LoVo (cell line): ENCODE results near the gene FAM221B.
A peak's percentile ranks its signal among the peaks of the same experiment; 100 is the strongest.

ENCODE experiments used
- DNase-seq: peaks from one replicate; pipeline ENCODE4 v3.0.0-alpha.2; 2016; ENCODE audit warnings: low spot score

The FAM221B gene

DNA sequence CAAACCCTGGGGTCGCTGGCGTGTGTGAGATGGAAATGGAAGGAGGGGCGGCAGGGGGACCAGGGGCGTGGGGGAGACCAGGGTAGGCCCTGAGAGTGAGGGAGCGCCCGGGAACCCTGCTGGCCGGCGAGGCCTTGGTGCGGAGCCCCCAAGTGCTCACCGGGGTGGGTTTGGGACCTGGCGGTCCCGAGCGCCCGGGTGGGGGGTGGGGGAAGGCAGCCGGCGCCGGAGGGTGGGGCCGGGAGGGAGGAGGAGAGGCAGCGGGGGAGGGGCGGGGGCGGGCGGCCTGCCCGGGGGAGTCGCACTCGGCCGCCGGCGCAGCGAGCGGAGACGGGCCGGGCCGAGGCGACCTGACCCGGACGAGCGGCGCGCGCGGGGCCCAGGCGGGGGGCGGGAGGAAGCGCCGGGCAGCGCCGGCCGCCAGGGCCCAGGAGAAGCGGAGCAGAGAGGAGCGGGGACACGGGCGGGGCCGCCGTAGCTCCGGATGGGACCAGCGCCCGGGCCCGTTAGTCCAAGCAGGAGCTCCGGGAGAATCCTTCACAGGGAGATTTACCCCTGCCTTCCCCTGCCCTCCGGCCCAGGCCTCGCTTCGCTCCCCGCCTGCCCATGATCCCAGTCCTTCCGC, 37.1 kb downstream of the FAM221B start, which contains the start of gene NPR2:
TSS of gene NPR2 (plus strand) at position 295 of the 625 bp plus-strand sequence. CDS start 818 bp downstream, outside the sequence.
- DNase-seq: no peak

GRCh38 chr9:35790385-35791296, 37.9 kb downstream of the FAM221B start:
- peak; percentile 58 for DNase-seq

- no peak for DNase-seq
These were observed 38.5 kb downstream of the FAM221B start for GRCh38 chr9:35790025-35790384.

DNA sequence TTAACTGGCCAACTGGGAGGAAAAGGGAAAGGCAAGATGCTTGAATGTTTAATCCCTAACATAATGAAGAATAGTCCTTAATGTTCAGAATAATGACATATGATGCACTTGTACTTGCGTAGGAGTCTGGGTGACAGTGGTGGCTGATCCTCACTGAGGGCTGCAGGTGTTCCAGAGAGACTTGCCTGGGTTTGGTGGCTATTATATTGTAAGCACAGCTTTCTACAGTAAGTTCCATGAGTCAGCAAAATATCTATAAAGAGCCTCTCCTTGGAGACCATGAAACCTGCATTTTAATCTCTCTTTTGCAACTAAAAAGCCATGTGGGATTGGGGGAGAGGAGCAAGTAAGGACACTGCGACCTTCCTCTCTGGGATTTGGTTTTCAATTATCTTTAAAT, 39.0 kb downstream of the FAM221B start:
- no peak for DNase-seq

DNA sequence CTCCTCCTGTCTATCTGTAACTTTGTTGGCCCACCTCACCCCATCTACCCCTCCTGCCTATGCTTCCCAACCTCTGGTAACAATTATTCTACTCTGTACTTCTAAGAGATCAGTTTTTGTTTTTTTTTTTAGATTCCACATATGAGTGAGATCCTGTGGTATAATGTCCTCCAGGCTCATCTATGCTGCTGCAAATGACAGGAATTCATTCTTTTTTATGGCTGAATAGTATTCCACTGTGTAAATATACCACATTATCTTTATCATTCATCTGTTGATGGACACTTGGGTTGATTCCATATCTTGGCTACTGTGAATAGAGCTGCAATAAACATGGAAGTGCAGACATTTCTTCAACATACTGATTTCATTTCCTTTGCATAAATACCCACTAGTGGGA, 45.1 kb downstream of the FAM221B start:
- no peak for DNase-seq

DNA sequence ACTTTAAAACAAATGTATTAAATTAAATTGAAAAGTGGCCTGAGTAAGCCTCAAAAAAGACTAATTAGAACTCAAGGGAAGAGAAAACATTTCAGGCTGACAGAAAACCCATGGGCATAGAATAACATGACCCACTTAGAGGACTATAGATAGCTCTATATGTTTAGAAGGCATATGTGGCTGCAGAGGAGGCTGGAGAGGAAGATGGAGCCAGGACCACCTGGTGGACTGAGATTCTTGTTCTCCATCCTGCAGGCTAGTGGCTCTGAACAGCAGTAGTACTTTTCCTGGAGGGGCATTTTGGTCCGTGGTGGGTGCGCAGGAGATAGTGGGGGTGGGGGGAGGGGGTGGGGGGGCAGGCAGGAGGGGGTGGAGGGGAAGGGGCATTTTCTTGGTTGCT, 47.5 kb downstream of the FAM221B start:
- no peak for DNase-seq

DNA sequence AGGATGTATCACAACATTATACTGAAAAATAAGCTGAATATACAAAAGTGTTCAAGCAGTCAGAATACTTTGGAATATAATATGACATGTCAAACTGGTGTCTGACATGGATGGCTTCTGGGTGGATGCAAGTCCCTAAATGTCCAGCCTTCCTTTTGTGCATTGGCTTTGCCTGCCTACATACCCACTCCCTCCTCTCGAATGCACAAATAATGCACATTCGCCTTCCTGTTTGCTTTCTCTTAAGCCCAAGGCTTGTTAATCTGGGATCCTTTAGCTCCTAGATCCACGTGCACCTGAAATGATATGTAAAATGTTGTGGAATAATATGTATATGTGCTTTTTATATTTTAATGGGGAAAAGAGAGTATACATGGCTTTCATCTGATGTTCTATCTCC, 50.0 kb downstream of the FAM221B start:
- no peak for DNase-seq

DNA sequence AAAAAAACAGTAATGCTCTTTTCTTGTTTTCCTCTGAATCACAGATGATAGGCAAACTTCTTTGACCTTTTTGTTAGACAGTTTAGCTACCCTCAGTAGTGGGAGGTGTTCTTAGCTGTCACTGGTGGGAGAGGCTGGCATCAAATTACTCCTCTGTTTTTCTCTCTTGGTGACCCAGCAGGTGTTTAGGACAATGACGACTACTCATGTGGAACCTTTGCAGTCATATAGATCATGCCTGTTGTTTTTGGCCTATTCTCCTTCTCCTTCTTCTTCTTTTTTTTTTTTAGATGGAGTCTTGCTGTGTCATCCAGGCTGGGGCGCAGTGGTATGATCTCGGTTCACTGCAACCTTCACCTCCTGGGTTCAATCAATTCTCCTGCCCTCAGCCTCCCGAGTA, 52.5 kb downstream of the FAM221B start:
- DNase-seq: no peak

GRCh38 chr9:35774907-35775635, 53.5 kb downstream of the FAM221B start:
- no peak for DNase-seq

- peak; percentile 24 for DNase-seq
These were observed 56.6 kb downstream of the FAM221B start for GRCh38 chr9:35771943-35772342.

DNA sequence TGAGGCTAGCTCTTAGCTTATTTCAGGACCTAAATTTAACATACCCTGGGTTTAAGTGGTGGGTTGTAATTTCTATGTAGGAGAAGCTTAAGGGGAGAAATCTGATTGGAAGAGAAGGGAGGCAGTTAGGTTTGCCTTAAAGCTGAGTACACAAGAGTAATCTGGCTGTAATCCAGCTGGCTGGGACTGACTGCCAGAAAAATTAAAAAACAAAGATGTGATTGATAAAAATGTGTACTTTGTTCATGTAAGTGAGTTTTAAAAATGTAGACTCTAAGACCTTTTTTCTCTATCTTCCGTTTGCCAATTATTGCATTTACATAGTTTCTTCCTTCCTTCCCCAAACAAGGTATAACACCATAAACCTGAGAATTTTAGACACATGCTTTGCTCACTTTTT, 57.0 kb downstream of the FAM221B start:
- DNase-seq: peak; percentile 10

- no peak for DNase-seq
These were observed 57.5 kb downstream of the FAM221B start for GRCh38 chr9:35771075-35771433.

DNA sequence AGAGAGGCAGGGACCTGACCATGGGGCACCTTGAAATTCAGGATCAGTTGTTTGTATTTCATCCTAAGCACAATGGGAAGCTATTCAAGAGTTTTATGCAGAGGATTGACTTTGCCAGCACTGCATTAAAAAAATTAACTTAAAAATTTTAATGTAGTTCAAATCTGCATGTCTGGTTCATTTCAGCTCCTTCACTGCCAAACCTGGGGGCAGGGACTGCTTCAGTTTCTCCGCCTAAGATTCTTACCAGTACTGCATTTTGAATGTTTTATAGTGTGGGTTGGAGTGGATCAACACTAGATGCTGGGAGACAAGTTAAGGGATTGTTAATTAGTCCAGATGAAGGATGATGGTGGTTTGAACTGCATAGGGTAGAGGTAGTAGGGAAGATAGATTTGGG, 58.8 kb downstream of the FAM221B start:
- DNase-seq: no peak

DNA sequence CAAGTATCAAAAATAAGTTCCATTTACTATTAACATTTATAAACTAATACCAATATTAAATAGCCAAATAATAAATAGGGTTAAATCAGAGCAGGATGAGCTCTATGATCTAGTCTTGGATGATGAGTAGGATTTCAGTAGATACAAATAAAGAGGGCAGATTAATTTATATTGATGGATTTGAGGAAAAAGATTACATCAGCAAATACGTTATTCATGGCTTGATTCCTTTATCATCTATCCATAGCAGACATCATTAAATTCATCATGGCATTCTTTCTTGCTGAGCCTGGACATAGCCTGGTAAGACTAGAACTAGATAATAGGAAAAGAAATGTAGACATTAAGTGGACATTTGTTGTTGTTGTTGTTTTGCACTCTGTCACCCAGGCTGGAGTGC, 61.1 kb downstream of the FAM221B start:
- DNase-seq: no peak

- no peak for DNase-seq
These were observed 61.5 kb downstream of the FAM221B start for GRCh38 chr9:35766997-35767396.
